Measurements from ENCODE around the gene NELL1.
A peak's percentile ranks its signal among the peaks of the same experiment; 100 is the strongest.

DNA sequence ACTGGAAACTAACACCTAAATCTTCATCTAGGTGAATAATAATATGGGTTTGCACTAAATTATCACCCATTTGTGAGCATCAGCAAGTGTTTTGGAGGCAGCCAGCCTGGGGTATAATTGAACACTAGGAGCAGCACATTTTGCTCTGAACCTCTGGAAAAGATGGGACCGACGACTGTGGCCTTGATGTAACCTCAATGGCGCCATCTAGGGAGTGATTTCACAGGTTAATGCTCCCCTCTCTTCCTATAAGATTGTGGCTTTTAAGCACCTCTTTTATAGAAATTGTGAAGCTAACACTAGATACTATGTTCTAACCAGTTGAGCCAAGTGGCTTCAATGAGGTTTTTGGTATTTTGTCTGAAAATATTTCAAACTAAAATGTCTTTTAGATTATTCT, 203.7 kb downstream of the NELL1 start:
- TF ChIP-seq RFX5 (IDR thresholded peaks at IDR 0.05) (no peak), CEBPB (IDR thresholded peaks at IDR 0.05) (no peak)
- TF ChIP-seq, protein P1, sequence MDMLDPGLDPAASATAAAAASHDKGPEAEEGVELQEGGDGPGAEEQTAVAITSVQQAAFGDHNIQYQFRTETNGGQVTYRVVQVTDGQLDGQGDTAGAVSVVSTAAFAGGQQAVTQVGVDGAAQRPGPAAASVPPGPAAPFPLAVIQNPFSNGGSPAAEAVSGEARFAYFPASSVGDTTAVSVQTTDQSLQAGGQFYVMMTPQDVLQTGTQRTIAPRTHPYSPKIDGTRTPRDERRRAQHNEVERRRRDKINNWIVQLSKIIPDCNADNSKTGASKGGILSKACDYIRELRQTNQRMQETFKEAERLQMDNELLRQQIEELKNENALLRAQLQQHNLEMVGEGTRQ (IDR thresholded peaks at IDR 0.05) = no peak
- TF ChIP-seq, protein P2, sequence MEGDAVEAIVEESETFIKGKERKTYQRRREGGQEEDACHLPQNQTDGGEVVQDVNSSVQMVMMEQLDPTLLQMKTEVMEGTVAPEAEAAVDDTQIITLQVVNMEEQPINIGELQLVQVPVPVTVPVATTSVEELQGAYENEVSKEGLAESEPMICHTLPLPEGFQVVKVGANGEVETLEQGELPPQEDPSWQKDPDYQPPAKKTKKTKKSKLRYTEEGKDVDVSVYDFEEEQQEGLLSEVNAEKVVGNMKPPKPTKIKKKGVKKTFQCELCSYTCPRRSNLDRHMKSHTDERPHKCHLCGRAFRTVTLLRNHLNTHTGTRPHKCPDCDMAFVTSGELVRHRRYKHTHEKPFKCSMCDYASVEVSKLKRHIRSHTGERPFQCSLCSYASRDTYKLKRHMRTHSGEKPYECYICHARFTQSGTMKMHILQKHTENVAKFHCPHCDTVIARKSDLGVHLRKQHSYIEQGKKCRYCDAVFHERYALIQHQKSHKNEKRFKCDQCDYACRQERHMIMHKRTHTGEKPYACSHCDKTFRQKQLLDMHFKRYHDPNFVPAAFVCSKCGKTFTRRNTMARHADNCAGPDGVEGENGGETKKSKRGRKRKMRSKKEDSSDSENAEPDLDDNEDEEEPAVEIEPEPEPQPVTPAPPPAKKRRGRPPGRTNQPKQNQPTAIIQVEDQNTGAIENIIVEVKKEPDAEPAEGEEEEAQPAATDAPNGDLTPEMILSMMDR (IDR thresholded peaks at IDR 0.05) = peak; percentile 28; the same call in 1 of the 3 replicates

All from A549 (cell line).